Choroid plexus epithelial cell (primary cell): ENCODE results near the gene CD69.
A peak's percentile ranks its signal among the peaks of the same experiment; 100 is the strongest.

Experiments used
- DNase-seq: peaks from one replicate; pipeline ENCODE4 v3.0.0-alpha.2; 2010; ENCODE audit warnings: low read depth
- H3K4me3 ChIP-seq: 2 replicates; pipeline ENCODE4 v1.5.1; 2011; ENCODE audit warnings: low read depth, mild to moderate bottlenecking, control low read depth, low read length, moderate library complexity
- TF ChIP-seq, protein P1 (sequence below): conservative IDR thresholded peaks from 2 replicates; pipeline ENCODE4 v1.5.1; 2011; ENCODE audit warnings: low read depth, mild to moderate bottlenecking, control low read depth, inconsistent platforms, low read length, moderate library complexity

CD69 gene

DNA sequence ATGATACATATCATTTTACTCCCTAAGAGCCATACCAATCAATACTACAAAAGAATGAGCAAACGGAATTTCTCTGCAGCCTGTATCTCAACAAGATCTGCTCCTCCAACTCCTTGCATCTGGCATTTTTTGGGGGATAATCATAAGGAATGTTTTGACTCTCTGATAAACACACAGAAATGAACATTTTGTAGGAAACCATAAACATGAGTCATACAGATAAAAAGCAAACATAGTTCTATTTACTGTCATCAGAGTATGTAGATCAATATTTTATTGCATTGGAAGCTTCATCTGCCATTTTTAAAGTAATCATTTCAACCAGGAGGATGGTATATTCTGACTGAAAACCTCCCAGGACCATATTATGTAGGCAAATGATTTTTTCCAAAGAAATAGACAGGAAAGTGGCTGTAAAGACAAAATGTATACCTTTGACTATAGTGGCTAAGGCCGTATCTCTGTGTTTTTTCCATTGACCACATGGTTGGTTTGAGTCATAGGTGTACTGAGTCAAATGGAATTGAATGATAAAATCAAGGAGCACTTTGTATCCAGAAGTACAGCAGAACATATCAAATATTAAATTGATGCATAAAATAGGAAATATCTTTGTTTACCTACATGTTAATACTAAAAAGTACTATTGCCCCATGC, 32.4 kb upstream of the CD69 start:
- no peak overlapping the region for H3K4me3 ChIP-seq
- TF ChIP-seq, protein P1, sequence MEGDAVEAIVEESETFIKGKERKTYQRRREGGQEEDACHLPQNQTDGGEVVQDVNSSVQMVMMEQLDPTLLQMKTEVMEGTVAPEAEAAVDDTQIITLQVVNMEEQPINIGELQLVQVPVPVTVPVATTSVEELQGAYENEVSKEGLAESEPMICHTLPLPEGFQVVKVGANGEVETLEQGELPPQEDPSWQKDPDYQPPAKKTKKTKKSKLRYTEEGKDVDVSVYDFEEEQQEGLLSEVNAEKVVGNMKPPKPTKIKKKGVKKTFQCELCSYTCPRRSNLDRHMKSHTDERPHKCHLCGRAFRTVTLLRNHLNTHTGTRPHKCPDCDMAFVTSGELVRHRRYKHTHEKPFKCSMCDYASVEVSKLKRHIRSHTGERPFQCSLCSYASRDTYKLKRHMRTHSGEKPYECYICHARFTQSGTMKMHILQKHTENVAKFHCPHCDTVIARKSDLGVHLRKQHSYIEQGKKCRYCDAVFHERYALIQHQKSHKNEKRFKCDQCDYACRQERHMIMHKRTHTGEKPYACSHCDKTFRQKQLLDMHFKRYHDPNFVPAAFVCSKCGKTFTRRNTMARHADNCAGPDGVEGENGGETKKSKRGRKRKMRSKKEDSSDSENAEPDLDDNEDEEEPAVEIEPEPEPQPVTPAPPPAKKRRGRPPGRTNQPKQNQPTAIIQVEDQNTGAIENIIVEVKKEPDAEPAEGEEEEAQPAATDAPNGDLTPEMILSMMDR = no peak
- peak; percentile 57 for DNase-seq

DNA sequence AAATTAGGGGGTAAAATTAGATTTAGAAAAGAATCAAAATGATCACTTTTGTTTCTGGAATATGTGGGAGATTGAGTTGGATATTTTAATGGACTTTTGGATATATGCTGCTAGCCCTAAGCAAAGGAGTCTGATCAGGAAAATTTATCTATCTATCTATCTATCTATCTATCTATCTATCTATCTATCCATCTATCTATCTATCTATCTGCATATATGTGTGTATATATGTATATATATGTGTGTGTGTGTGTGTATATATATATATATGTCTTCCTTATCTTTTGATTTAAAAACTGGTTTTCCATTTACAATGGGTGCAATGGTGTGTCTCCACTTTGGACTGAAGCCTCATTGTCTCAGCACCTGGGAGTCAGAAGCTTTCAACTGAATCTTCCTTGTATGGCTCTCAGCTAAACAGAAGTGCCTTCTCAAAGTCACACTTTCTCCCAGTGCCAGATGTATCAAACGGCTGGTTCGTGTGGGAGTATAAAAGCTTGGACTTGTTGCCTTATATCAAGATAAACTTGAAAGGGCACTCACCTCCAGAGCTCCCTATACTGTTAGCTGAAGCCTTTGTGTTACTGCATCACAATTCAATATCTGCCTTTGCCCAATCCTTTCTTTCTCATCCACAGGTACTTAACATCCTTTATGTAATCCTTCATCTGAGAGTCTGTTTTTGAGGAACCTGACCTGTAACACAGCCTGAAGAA, 31.6 kb upstream of the CD69 start:
- no peak for DNase-seq
- TF ChIP-seq, protein P1 = no peak
- no peak overlapping the region for H3K4me3 ChIP-seq

DNA sequence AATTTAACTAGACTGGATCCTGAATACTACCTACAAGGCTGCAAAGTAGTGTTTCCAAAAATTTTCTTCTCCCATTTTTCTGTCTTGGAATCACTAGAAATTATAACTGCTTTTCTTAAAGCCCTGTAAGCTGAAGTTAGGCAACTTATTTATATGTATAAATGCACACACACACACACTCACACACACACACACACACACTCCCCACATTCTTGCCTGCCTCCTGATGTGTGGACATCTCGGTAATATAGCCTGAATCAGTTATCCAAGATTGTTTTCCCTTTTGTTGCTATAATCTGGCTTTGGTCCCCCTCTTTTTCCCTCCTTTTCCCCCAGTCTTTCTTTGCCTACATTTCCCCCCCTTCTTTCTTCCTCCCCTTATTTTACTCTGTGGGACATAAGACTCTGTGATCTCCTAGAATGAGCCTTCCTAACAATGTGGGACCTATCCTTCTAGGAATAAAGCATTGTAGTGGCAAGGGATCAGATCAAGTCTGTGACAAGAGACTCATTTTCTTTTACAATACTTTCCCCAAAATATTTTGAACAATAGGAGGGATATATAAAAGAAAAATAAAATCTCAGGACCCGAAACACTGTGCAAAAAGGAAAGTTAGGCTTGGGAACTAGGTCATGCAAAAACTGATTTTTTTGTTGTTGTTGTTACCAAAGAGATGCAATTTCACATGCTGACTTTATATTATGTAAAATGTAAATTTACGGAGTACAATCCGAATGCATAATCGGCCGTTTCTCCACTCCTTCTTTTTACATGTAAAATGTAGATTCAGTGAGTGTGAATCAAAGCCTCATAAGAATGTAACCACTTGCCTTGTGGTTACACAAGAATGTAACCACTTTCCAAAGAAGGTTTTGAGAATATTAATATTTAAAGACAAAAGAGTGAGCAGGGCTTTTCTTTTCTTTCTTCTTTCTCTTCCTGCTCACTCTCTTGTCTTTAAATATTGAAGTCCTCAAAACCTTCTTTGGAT, 26.3 kb upstream of the CD69 start:
- H3K4me3 ChIP-seq = no peak overlapping the region
- DNase-seq = peak; percentile 76
- TF ChIP-seq, protein P1 = no peak

GRCh38 chr12:9784816-9785215, 24.1 kb upstream of the CD69 start:
- TF ChIP-seq, protein P1 = no peak
- no peak for DNase-seq

DNA sequence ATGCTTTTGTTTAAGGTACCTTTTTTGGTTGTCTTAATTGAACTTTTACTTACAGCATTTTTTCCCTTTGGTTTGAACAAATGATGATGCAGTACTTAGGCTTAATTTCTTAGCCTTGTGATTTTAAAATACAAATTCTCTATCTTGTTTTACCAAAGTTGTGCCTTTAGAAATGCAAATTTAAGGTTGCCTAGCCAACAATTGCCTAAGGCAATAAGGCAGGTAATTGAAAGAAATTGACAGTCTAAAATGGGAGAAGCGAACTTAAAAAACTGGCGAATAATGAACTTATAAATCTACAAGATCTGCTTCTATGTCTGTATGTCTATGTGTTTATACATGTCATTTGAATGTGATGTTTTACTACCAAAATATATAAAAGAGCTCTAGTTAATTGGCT, 23.6 kb upstream of the CD69 start:
- TF ChIP-seq, protein P1 = no peak
- no peak for DNase-seq
- no peak overlapping the region for H3K4me3 ChIP-seq

More at GRCh38 chr12:9784816-9785215, 24.1 kb upstream of the CD69 start:
- no peak overlapping the region for H3K4me3 ChIP-seq

DNA sequence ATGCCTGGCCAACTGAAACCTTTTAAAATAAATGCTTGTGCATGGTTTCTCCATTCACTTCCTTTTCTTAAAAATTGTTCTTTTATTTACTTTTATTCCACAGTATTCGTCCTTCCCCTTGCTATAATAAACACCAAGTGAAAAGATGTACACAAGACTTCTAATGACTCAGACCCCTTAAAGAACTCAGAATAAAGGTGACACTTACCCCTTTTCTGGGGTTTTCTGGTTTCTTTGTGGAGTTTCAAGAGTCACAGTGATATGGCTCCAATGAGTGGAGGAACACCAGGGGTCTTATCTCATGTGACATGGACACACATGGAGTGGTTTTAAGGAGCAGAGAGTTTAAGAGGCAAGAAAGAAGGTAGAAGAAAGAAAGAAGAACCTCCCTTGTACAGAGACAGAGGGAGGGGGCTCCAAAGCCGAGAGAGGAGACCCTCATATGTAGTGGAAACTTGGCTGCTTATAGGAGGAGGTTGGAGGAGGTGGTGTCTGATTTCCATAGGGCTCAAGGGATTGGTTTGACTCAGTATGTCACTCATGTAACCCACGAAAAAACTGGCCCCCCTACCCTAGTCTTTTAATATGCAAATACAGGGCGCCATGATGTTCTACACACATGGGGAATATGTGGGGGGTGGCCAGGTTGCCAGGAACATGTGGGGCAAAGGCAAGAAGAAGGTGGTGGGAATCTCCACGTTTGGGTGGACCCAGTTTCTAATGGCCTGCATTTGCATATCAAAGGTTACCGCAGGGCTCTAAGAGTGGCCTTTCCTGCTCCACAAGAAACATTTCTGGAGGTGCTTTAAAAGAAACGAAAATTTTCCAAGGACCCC, 22.1 kb upstream of the CD69 start:
- H3K4me3 ChIP-seq = no peak overlapping the region
- TF ChIP-seq, protein P1 = no peak
- no peak for DNase-seq
